SK-N-MC (cell line): ENCODE results near the gene KRTAP17-1.

Experiments used
- EZH2 ChIP-seq: fragments of 200-600 bp; sonication (generic); IDR thresholded peaks from one replicate; pipeline ENCODE4 v1.6.1; 2017; ENCODE audit warnings: antibody characterized with exemption
- FOXP2 ChIP-seq: optimal IDR thresholded peaks from 2 replicates; pipeline ENCODE3; 2011; ENCODE audit warnings: mild to moderate bottlenecking, moderate library complexity; ENCODE audit not compliant: insufficient read depth; ENCODE audit errors: extremely low read length, control extremely low read depth
- POLR2AphosphoS5 ChIP-seq: IDR thresholded peaks from 2 replicates; pipeline ENCODE4 v1.6.1; 2012; ENCODE audit warnings: mild to moderate bottlenecking, low read depth, low read length, borderline replicate concordance

DNA sequence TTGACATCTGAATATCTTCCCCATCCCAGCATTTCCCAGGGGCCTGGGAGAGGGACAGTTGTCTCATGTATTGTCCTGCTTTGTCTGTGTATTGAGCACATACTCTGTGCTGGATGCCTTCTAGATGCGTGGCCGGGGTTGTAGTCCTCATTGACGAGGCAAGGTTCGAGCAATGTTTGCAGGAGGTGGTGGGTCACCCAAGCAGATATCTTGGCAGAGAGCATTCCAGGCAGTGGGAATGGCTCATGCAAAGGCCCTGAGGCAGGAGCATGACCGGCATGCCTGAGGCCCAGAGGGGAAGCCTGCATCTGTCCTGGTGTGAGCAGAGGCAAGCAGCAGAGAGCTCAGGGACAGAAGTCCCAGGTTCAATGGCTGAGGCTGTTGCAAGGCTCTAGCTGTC lies 17.6 kb upstream of the KRTAP17-1 start:
- TF ChIP-seq POLR2AphosphoS5 (no peak), EZH2 (no peak), FOXP2 (no peak)
